HG03060 (cell line): ENCODE data around the gene NDST1.

Experiments used
- ATAC-seq: cut with Tn5 transposase; IDR thresholded peaks from one replicate; pipeline ENCODE4 v1.9.1; 2021; ENCODE audit warnings: low read depth, moderate number of reproducible peaks; ENCODE audit not compliant: unreplicated experiment

Gene NDST1

DNA sequence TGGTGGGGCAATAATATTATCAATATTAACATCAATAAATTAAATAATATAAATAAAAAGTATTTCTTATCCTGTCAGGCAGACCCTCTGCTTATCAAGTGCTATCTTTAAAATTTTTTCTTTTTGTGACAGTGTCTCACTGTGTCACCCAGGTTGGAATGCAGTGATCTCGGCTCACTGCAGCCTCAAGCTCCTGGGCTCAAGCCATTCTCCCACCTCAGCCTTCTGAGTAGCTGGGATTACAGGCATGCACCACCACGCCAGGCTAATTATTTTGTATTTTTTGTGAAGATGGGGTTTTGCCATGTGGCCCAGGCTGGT lies 53.2 kb downstream of the NDST1 start:
- ATAC-seq, result no peak

DNA sequence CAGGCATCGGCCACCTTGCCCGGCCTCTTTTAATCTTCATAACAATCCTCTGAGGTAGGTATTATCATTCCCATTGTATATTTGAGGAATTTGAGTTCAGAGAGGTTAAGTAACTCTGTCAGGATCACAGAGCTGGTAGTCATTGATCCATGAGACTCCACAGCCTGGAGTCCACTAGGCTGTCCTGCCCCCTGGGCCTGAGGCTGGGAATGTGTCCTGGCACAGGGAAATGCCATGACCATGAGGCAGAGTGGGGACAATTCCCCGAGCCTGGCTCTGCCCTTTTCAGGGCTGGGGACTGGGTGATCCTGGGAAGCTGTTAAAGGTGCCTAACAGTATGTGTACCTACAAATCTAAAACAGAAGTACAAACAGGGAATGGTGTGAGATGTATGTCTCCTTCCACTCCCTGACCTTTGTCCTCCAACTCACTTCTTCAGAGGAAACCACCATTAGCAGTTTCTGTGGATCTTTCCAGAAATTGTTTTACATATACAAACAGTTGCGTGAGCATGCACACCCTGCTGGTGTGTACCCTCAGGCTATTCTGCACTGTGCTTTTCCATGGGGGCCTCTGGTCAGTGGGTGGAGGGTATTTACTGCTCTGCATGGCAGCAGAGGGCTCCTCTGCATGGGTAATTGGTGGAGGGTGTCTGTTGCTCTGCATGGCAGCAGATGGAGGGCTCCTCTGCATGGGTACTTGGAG lies 53.8 kb downstream of the NDST1 start:
- ATAC-seq, result no peak

DNA sequence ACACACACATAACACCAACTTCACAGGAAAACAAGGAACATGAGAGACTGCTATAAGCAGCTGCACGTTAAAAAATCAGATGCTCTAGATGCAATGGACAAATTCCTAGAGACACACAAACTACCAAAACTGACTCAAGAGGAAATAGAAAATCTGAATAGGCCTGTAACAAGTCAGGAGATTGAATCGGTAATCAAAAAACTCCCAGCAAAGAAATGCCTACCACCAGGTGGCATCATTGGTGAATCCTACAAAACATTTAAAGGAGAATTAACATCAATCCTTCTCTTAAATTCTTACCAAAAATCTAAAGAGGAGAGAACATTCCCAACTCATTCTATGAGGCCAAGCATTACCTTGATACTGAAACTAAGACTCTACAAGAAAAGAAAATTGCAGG lies 54.9 kb downstream of the NDST1 start:
- no peak for ATAC-seq

DNA sequence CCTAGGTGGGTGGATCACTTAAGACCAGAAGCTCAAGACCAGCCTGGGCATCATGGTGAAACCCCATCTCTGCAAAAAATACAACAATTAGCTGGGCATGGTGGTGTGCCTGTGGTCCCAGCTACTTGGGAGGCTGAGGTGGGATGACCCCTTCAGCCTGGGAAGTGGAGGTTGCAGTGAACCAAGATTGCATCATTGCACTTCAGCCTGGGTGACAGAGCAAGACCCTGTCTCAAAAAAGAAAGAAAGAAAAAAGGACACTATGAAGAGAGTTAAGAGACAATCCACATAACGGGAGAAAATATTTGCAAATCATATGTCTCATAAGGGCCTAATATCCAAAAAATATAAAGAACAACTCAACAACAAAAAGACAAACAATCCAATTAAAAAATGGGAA lies 57.9 kb downstream of the NDST1 start:
- ATAC-seq, result no peak

DNA sequence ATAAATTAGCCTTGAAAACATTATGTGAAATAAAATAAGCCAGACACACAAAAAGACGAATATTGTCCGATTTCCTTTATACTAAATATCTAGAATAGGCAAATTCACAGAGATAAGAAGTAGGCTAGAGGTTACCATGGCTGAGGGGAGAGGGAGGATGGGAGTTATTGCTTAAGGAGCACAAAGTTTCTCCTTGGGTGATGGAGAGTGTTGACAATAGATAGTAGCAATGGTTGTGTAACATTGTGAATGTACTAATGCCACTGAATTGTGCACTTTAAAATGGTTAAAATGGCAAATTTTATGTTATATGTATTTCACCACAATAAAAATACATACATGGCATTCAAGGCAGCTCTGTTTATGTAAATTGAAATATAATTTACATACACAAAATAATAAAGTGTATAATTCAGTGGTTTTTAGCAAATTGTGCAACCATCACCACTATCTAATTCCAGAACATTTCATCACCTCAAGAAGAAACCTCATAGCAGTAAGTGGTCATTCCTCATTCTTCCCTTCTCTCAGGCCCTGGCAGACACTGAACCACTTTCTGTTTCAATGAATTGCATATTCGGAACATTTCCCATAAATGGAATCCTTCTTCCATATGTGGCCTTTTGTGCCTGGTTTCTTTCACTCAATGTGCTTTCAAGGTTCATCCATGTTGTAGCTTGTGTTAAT lies 59.2 kb downstream of the NDST1 start:
- no peak for ATAC-seq

DNA sequence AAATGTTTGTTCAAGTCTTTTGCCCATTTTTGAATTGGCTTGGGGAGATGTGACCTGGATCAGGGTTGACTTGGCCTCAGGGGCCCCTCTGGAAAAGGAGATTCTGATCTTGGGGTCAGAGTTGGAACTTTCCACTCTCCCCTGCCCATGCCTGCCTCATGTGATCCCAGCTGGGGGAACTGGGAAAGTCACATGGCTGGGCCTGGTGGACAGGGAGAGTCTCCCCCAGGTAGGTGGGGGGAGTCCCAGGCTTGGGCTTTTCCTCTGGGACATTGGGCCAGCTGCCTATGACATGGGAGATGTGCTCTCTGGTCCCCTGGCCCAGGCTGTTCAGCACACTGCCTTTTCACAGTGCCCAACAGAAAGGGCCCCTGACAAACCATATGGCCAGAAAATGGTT lies 60.7 kb downstream of the NDST1 start:
- no peak for ATAC-seq

DNA sequence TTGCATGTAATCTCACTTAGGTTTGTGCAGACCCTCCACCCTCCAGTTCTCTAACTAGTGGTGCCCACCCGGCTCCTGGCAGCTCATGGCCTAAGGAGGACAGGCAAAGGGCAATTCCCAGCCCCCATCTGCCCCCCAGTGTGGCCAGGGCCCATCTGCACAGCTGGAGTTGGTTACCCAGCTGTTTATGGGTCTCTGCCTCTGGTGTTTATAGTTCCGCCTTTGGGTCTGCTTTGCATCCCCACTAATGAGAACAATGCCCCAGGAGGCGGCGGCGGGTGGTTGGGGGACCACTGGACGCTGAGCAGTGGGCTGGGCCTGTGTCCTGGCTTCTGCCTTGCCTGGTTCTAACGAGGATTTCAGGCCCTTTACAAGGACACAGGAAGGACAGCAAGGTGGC lies 62.4 kb downstream of the NDST1 start:
- no peak for ATAC-seq

DNA sequence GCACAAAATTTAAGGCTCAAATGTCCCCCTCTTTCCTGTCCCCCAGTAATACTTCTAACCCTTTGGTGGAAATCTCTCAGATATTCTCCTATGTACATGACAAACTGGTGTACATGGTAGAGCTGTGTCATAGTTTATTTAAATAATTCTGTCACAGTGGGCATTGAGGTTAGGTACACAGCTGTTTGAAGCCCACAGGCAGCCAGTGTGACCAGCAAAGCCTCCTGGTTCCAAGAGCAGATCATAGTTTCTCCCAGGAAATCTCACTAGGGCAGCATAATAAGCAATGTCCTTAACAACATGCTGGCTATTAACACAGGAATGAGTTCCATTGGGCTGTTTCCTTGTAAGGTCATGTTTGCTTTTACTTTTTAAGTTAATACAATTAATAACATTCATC lies 63.9 kb downstream of the NDST1 start:
- ATAC-seq, result no peak

DNA sequence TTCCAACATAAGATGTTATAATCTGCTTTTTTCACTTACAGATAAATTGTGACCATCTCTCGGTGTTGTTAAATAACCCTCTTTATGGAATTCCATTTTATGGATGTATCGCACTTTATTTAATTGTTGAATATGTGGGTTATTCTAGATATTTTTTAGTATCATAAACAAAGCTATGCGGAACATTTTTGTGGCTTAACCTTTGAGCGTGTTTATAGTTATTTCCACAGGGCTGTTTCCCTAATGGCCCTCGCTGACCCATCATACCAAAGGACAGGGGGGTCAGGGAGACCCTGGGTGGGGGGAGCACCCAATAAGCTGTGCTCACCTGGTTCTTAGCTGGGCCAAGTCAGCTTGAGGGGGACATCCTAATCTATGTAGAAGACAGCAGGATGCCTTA lies 65.3 kb downstream of the NDST1 start:
- no peak for ATAC-seq

DNA sequence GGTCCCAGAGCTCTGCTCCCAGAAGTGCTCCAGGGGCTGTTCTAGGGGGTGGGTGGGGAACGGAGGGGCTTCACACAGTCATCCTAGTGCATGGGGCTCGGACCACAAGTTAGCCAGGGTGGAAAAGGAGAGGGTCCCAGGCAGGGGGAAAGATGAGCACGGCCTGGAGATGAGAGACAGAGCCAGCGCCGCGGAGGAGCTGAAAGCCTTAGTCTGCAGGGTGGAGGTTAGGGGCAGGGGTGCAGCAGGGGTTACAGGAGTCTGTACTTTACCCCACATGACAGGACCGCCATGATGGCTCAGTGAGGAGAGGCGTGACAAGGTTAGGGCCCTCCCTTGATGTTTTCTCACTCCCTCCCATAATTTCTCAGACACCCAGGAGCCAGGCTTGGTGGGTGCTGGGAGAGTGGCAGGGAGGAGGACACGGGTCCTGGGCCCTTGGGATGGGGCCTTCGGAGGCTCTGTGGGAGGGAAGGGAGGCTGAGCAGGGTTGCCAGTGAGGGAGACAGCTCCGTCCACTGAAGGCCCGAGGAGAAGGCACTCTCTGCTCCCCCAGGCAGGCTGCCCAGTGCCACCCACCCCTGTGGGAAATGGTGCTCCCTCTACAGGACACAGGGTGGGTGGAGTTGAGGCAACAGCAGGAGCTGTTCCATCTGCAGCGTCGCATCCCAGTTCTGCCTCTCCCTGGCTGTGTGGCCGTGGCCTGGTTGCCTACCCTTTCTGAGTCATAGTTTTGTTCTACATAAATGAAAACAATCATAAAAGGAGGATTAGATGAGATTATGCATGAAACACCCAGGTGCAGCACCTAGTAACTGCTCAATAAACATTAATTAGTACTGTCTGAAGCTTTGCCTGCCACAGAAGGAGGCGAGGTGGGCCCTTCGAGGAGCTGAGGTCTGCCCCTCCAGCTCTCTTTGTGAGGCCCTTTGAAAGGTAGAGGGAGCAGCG lies 66.2 kb downstream of the NDST1 start:
- no peak for ATAC-seq

DNA sequence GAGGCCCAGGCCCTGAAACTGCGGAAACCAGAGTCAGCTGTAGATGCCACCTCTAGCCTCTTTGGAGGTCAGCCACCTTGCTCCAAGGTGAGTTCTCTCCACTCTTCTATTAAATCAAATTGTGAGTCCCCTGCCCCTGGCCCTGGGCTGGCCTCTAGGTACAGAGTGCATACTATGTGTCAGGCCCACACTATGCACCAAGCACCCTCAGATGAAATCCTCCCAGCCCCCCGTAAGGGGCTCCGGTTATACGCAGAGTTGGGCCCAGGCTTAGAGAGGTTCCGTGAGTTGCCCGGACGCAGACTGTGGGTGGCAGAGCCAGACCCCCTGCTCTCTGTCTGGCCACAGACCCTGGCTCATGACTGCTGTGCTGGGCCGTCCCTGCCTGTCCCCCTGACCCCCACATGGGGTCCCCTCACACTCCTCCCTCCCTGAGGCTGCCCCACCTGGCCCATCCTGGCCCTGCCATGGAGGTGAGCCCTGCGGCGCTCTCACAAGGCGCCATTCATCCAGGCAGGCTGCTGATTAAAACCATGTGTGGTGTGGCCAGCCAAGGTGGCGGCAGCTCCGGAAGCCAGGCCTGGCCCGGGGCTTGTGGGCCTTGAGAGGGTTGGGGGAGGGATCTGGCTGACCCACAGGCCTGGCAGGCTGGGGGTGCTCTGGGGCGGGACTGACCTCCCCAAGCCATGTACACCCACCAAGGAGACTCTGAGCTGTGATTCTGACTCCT lies 67.1 kb downstream of the NDST1 start:
- ATAC-seq, result no peak

DNA sequence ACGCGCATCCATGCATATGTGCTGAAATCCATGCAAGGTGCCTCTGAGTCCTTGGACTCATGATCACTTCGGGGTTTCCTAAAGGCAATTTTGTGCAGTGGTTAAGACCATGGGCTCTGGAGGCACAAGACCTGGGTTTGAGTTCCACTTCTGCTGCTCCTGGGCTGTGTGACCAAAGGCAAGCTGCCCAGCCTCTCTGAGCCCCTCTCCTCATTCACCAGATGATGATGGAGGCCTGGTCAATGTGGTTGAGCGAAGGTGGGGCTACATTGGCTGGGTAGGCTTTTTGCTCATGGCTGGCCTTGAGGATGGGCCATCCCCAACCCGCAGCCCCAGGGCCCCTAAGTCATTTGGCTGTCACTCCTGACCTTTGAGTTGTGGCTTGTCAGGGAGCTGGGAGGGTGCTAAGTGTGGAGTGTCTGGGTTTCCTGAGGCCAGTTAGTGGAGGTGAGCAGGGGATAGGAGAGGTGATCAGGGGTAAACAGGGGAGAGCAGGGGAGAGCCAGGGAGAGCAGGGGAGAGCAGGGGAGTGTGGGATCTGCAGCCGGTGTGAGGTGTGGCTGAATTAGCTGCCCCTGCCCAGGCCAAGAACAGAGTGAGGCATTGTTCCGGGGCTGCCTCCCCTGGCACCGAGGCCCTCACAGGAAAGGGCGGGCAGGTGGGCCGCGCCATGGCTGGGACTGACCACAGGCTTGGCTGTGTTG lies 68.0 kb downstream of the NDST1 start:
- no peak for ATAC-seq

DNA sequence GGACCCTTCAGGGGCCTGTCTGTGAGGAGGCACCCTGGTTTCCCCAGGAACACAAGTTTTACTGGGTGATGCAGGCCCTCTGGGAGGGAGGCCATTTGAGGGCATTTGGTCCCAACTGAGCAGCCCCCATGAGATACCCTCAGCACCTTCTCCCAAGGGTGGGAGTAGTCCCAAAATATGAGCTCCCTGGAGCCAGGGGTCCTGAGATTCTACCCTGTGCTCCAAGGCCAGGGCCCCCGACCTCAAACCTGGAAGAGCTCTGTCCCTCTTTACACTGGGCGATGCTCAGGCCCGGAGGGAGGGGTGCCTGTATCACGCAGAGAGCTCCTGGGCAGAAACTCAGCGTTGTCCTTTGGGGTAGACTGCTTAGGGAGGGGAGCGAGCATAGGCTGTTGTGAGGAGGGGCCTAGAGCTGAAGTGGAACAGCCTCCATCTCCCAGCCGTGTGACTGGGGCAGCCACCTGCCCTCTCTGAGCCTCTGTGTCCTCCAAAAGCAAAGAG lies 68.6 kb downstream of the NDST1 start:
- no peak for ATAC-seq

DNA sequence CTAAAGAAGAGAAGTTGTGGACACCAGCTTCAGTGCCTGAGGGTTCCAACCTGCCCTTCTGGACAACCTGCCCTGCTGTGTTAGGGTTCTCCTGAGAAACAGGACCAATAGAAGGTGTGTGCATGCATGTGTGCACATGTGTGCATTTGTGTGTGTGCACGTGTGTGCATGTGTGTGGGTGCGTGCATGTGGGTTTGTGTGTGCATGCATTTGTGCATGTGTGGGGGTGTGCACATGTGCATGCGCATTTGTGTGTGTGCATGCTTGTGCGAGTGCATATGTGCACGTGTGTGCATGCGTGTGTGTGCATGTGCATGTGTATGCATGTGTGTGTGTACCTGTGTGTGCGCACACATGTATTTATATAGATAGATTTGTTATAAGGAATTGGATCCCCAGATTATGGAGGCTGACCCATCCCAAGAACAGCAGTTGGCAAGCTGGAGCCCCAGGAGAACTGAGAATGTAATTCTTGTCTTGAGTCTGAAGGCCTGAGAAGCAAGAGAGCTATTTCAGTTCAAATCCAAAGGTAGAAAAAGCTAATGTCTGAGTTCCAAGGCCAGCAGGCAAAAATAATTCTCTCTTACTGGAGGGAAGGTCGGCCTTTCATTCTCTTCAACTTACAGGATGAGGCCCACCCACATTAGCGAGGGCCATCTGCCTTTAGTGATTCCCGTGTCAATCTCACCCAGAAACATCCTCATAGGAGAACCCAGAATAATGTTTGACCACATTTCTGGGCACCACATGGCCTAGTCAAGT lies 69.6 kb downstream of the NDST1 start:
- no peak for ATAC-seq

DNA sequence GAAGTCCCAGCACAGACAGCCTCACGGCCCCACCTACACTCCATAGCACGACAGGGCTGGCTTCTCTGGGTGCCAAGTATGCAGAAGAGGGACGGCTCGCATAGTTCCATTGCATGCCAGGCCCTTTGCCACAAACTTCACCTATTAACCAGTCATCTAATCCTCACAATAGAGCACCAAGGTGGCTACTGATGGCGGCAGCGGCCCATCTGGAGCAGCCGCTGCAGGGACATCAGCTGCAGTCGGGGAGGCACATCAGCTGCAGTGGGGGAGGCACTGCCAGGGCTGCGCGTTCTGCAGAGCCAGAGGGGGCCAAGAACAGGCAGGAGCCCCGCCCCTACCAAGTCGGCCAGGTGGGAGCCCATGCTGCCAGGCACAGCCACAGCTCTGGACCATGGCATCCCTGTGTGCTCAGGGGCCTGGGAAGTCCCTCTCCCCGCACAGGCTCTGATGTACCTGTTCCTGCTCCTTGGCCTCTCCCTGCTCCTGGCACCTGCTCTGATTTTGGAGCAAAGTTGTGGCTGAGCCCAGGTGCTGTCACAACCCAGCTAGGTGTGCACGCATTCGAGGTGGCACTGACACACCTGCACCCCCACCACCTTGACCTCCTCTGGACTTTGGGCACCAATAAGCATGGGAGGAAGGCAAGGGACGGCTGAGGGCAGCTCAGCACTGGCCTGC lies 71.0 kb downstream of the NDST1 start:
- no peak for ATAC-seq

DNA sequence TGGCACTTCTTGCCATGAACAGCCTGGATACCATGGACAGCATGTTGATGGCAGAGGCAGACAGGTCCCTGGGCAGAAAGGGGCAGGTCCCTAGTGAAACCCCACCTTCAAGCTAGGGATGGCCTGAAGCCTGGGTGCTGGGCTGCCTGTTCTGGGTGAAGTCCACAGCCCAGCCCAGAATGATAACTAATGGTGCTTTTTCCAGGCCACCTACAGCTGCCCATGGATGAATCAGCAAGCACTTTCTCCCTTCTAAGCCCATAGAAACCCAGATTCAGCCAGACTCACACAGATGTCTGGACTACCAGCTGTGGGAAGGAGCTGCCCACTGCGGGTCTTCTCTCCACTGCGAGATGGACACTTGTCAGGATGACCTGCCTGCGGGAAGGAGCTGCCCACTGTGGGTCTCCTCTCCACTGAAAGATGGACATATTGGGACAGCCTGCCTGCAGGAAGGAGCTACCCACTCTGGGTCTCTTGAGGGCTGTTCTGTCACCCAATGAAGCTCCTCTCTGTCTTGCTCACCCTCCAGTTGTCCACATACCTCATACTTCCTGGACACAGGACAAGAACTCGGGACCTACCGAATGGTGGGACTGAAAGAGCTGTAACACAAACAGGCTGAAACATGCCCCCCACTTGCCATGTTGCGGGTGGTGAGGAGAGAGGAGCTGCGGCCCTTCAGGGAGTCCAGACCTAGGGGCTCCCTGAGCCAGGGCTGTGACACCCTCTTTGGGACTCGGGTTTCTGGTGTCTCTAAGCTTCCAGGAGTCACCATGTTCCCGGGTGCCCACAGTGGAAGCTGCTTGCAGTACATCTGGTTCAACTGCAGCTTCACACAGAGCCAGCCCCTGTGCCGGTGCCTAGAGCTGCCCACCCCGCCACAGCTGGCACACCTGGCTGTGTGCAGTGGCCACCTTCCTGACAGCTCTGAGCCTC lies 71.8 kb downstream of the NDST1 start:
- no peak for ATAC-seq

DNA sequence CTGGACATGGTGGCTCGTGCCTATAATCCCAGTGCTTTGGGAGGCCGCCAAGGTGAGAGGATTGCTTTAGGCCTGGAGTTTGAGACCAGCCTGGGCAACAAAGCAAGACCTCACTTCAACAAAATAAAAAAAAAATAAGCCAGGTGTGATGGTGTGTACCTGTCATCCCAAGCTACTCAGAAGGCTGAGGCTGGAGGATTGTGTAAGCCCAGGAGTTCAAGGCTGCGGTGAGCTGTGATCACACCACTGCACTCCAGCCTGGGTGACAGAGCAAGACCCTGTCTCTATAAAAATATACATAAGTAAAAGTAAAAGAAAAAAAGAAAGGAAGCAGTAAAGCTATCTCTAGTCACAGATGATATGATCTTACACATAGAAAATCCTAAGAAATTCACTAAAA lies 73.0 kb downstream of the NDST1 start:
- ATAC-seq, result no peak
